ENCODE measurements around the gene FIP1L1. TPM values are rescaled to one million over a fixed set of nuclear protein-coding genes. Genes with fewer than 3 reads are reported as not detected.
"Not testable (repeated sequence)": the region's sequence is repeated elsewhere in the genome, so short reads cannot be mapped to it uniquely, and the experiment has no call there.

The FIP1L1 gene
- total RNA-seq, 1 donor: 33.1 TPM

GRCh38 chr4:53374777-53375258 lies 2.6 kb upstream of the FIP1L1 start:
- no peak for DNase-seq (ENCODE audit: low read depth in 2 of 3, low spot score in 2 of 3)

- DNase-seq (ENCODE audit: low read depth in 2 of 3, low spot score in 2 of 3): peak in 1 of 3 donors; percentile 15
These were observed 541 bp upstream of the FIP1L1 start for GRCh38 chr4:53376900-53377299.

GRCh38 chr4:53378171-53378482 lies 686 bp downstream of the FIP1L1 start:
- DNase-seq (ENCODE audit: low read depth in 2 of 3, low spot score in 2 of 3): no peak

- DNase-seq (ENCODE audit: low read depth in 2 of 3, low spot score in 2 of 3): no peak
These were observed 2.8 kb downstream of the FIP1L1 start for GRCh38 chr4:53380221-53380620.

GRCh38 chr4:53409479-53409878 lies 32.0 kb downstream of the FIP1L1 start:
- DNase-seq (ENCODE audit: low read depth in 2 of 3, low spot score in 2 of 3): not testable (repeated sequence)

- no peak for DNase-seq (ENCODE audit: low read depth in 2 of 3, low spot score in 2 of 3)
These were observed 41.8 kb downstream of the FIP1L1 start for GRCh38 chr4:53419208-53419607.

- DNase-seq (ENCODE audit: low read depth in 2 of 3, low spot score in 2 of 3): no peak
These were observed 44.4 kb downstream of the FIP1L1 start for GRCh38 chr4:53421791-53422190.

- DNase-seq (ENCODE audit: low read depth in 2 of 3, low spot score in 2 of 3): no peak
These were observed 44.9 kb downstream of the FIP1L1 start for GRCh38 chr4:53422367-53422766.

GRCh38 chr4:53424280-53424679 lies 46.8 kb downstream of the FIP1L1 start:
- DNase-seq (ENCODE audit: low read depth in 2 of 3, low spot score in 2 of 3): no peak

- no peak for DNase-seq (ENCODE audit: low read depth in 2 of 3, low spot score in 2 of 3)
These were observed 49.9 kb downstream of the FIP1L1 start for GRCh38 chr4:53427366-53427765.

- DNase-seq (ENCODE audit: low read depth in 2 of 3, low spot score in 2 of 3): peak in 2 of 3 donors; percentile 14 to 36
These were observed 53.6 kb downstream of the FIP1L1 start for GRCh38 chr4:53431052-53431451.

GRCh38 chr4:53432528-53433424 lies 55.3 kb downstream of the FIP1L1 start:
- no peak for DNase-seq (ENCODE audit: low read depth in 2 of 3, low spot score in 2 of 3)

- no peak for DNase-seq (ENCODE audit: low read depth in 2 of 3, low spot score in 2 of 3)
These were observed 58.8 kb downstream of the FIP1L1 start for GRCh38 chr4:53436251-53436650.

GRCh38 chr4:53441564-53441963 lies 64.1 kb downstream of the FIP1L1 start:
- DNase-seq (ENCODE audit: low read depth in 2 of 3, low spot score in 2 of 3): no peak

- no peak for DNase-seq (ENCODE audit: low read depth in 2 of 3, low spot score in 2 of 3)
These were observed 67.5 kb downstream of the FIP1L1 start for GRCh38 chr4:53444954-53445353.

GRCh38 chr4:53450773-53451172 lies 73.3 kb downstream of the FIP1L1 start:
- no peak for DNase-seq (ENCODE audit: low read depth in 2 of 3, low spot score in 2 of 3)

- no peak for DNase-seq (ENCODE audit: low read depth in 2 of 3, low spot score in 2 of 3)
These were observed 75.9 kb downstream of the FIP1L1 start for GRCh38 chr4:53453385-53453784.

GRCh38 chr4:53455766-53456165 lies 78.3 kb downstream of the FIP1L1 start:
- DNase-seq (ENCODE audit: low read depth in 2 of 3, low spot score in 2 of 3): no peak

GRCh38 chr4:53456178-53456577 lies 78.7 kb downstream of the FIP1L1 start:
- no peak for DNase-seq (ENCODE audit: low read depth in 2 of 3, low spot score in 2 of 3)

GRCh38 chr4:53459548-53459947 lies 82.1 kb downstream of the FIP1L1 start:
- no peak for DNase-seq (ENCODE audit: low read depth in 2 of 3, low spot score in 2 of 3)

GRCh38 chr4:53461244-53461643 lies 83.8 kb downstream of the FIP1L1 start:
- no peak for DNase-seq (ENCODE audit: low read depth in 2 of 3, low spot score in 2 of 3)

- DNase-seq (ENCODE audit: low read depth in 2 of 3, low spot score in 2 of 3): no peak
These were observed 85.9 kb downstream of the FIP1L1 start for GRCh38 chr4:53463340-53463739.

GRCh38 chr4:53465281-53465680 lies 87.8 kb downstream of the FIP1L1 start:
- no peak for DNase-seq (ENCODE audit: low read depth in 2 of 3, low spot score in 2 of 3)

Data from hematopoietic multipotent progenitor cell (in vitro differentiated cells).